Right lobe of liver (tissue), 6 donors: ENCODE measurements around the gene CCR2. TPM values are rescaled to one million over a fixed set of nuclear protein-coding genes. Genes with fewer than 3 reads are reported as not detected.

Experiments used
- ATAC-seq, 4 donors: fragments of 200-7000 bp; cut with Tn5 transposase; one replicate each; pipeline ENCODE4 v1.9.1; 2020; ENCODE audit warnings: mild to moderate bottlenecking in 4 of 4, moderate library complexity in 4 of 4
- DNase-seq, 3 donors: peaks; one replicate each; pipeline ENCODE4 v3.0.0-alpha.2; 2020
- H3K27ac ChIP-seq, 3 donors: fragments of 200-600 bp; one replicate each; pipeline ENCODE4 v1.8.0; 2022
- H3K27me3 ChIP-seq, 2 donors: fragments of 200-600 bp; one replicate each; pipeline ENCODE4 v1.8.0; 2022
- H3K36me3 ChIP-seq, 4 donors: fragments of 200-600 bp; sonication (generic) in 1 of 4; one replicate each; pipeline versions ENCODE4 v1.5.1 to v1.8.0; 2017 to 2022; ENCODE audit warnings: control low read depth in 1 of 4
- H3K4me1 ChIP-seq, 4 donors: fragments of 200-600 bp; sonication (generic) in 1 of 4; one replicate each; pipeline versions ENCODE4 v1.5.1 to v1.8.0; 2017 to 2022; ENCODE audit warnings: control low read depth in 1 of 4
- H3K4me3 ChIP-seq, 3 donors: fragments of 200-600 bp; one replicate each; pipeline ENCODE4 v1.8.0; 2022
- H3K9me3 ChIP-seq, 4 donors: fragments of 200-600 bp; sonication (generic) in 1 of 4; one replicate each; pipeline versions ENCODE4 v1.5.1 to v1.8.0; 2017 to 2022; ENCODE audit warnings: control low read depth in 1 of 4
- POLR2A ChIP-seq: fragments of 450-650 bp; IDR thresholded peaks from one replicate; pipeline ENCODE4 v1.6.1; 2017; ENCODE audit warnings: antibody characterized with exemption, mild to moderate bottlenecking
- WGBS: methylation state at CpG from one replicate; pipeline ENCODE4 v1.1.6; 2018; ENCODE audit warnings: low coverage, low lambda C conversion rate; ENCODE audit not compliant: insufficient coverage; ENCODE audit errors: missing lambda C conversion rate; 5-methylcytosine and 5-hydroxymethylcytosine counted together
- intact Hi-C, 2 donors: fragments of 100-400 bp; cut with DNase I; formaldehyde crosslinking; loops; one replicate each; pipeline versions ENCODE4 v1.11.2 to v1.14.1; 2022
- total RNA-seq, 6 experiments: library from RNA; depleted of rRNA in 2 of 6; stranded (reverse); fragments of >200 nt in 2 of 6; fragmentation: NEBNext Ultra II Directional in 3 of 6; extraction: Animal tissue kit (Norgen Biotek cat#: 25700) in 3 of 6; gene quantifications; one replicate each; pipeline versions ENCODE4 v1.1.0 to v1.2.4, GENCODE V29; 2016 to 2023
- TF ChIP-seq, protein P1 (sequence below), 4 donors: fragments of 200-600 bp in 3 of 4; fragments of 450-650 bp in 1 of 4; IDR thresholded peaks; one replicate each; pipeline versions ENCODE4 v1.5.1 to v1.8.0; 2016 to 2022; ENCODE audit warnings: antibody characterized with exemption in 4 of 4, mild to moderate bottlenecking in 2 of 4
- donor health status: DM: no; HTN: yes; CAD: no.
- donor health status: DM: no; HTN: no; CAD: no.
- donor health status: DM: no; HTN: no; CAD: no.
- donor health status: DM: no; HTN: yes; CAD: no.
- donor health status: DM: no; HTN: yes; CAD: no.

Gene CCR2
- total RNA-seq, 6 experiments from 2014 or later = 0.66 to 1.5 (median 0.92) TPM

DNA sequence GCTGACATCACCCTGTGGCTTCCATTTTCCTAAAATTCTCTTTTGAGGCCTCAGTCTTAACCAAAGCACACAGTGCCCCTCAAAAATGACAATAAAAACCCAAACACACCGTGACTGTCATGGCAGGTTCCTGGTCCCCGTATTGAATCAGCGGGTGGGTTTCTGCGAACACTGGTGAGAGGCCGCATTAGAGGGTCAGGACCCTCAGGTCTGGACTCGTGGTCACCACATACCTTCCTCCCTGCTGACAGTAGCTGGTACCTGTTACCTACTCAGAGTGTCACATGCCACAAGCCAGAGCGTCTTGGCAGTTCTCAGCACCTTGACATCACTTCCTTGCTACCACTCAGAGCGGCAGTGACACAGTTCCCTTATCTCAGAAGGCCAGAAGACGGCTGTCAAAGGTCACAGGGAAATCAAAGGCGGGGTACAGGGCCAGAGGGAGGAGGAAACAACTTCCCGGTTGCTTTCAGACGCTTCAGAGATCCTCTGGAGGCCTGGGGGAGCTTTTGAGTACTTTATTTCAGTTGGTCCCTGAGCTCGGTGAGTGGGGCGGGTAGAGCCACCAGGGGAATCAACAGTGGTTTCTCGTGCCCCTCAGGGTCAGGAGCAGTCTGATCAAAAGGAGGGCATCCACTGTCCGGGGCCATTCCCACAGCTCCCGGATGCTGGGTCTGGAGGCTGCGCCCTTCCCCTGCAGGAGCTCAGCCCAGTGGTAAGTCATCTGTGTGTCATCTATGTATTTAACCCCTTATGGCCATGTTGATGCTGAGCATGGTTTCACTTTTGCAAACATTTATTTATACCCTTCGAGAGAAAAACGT is 53.1 kb downstream of the CCR2 start, which contains the start of the genes CCR5AS and CCRL2:
CCR5AS (minus strand) TSS at position 279 of the 824 bp plus-strand sequence.
CCRL2 (plus strand) TSS at position 472 of the 824 bp plus-strand sequence. CDS start 821 bp downstream, outside the sequence.
- Histone ChIP-seq H3K4me3 (peak within 1 kb of the TSS; percentile 9 to 17 (median 10)), H3K27ac (peak within 1 kb of the TSS; percentile 58 to 83 (median 61)), H3K27me3 (no peaks in the 10 kb centered on the region), H3K9me3 (no peaks in the 10 kb centered on the region), H3K4me1 (peaks cover 0 to 14% (median 6%) of the 10 kb centered on the region in 4 donors), H3K36me3 (no peaks in the 10 kb centered on the region)
- intact Hi-C loops = no loop called here
- WGBS = 46% methylated on average over 16 of the region's 20 CpGs
- ATAC-seq (peak; percentile 72 to 80 (median 80)), DNase-seq (peak; percentile 60 to 64 (median 60))
- TF ChIP-seq, protein P1, sequence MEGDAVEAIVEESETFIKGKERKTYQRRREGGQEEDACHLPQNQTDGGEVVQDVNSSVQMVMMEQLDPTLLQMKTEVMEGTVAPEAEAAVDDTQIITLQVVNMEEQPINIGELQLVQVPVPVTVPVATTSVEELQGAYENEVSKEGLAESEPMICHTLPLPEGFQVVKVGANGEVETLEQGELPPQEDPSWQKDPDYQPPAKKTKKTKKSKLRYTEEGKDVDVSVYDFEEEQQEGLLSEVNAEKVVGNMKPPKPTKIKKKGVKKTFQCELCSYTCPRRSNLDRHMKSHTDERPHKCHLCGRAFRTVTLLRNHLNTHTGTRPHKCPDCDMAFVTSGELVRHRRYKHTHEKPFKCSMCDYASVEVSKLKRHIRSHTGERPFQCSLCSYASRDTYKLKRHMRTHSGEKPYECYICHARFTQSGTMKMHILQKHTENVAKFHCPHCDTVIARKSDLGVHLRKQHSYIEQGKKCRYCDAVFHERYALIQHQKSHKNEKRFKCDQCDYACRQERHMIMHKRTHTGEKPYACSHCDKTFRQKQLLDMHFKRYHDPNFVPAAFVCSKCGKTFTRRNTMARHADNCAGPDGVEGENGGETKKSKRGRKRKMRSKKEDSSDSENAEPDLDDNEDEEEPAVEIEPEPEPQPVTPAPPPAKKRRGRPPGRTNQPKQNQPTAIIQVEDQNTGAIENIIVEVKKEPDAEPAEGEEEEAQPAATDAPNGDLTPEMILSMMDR (IDR thresholded peaks at IDR 0.05) = no peak
- TF ChIP-seq POLR2A = peak; percentile 37

DNA sequence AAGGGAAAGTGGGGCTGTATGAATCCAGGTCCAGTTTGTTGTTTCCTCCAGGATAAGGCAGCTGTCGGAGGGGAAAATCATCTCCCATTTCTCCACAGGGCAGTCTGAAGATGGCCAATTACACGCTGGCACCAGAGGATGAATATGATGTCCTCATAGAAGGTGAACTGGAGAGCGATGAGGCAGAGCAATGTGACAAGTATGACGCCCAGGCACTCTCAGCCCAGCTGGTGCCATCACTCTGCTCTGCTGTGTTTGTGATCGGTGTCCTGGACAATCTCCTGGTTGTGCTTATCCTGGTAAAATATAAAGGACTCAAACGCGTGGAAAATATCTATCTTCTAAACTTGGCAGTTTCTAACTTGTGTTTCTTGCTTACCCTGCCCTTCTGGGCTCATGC is 54.1 kb downstream of the CCR2 start:
- Histone ChIP-seq H3K4me1 (peaks cover 0 to 14% (median 6%) of the 10 kb centered on the region in 4 donors), H3K36me3 (no peaks in the 10 kb centered on the region), H3K27me3 (no peaks in the 10 kb centered on the region), H3K9me3 (no peaks in the 10 kb centered on the region), H3K4me3 (no peak overlapping the region), H3K27ac (peak overlapping the region; percentile 58 to 83 (median 61))
- DNase-seq = no peak
- no peak for TF ChIP-seq POLR2A
- TF ChIP-seq, protein P1 (IDR thresholded peaks at IDR 0.05) = no peak
- ATAC-seq = no peak
- WGBS = 61% methylated on average over 7 of the region's 7 CpGs
- intact Hi-C loops = no loop called here

DNA sequence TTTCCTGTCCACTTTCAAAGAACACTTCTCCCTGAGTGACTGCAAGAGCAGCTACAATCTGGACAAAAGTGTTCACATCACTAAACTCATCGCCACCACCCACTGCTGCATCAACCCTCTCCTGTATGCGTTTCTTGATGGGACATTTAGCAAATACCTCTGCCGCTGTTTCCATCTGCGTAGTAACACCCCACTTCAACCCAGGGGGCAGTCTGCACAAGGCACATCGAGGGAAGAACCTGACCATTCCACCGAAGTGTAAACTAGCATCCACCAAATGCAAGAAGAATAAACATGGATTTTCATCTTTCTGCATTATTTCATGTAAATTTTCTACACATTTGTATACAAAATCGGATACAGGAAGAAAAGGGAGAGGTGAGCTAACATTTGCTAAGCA is 54.9 kb downstream of the CCR2 start:
- Histone ChIP-seq H3K36me3 (no peaks in the 10 kb centered on the region), H3K4me1 (peaks cover 0 to 14% (median 6%) of the 10 kb centered on the region in 4 donors), H3K27ac (no peak overlapping the region), H3K9me3 (no peaks in the 10 kb centered on the region), H3K27me3 (no peaks in the 10 kb centered on the region), H3K4me3 (no peak overlapping the region)
- ATAC-seq (no peak), DNase-seq (no peak)
- WGBS = 70% methylated on average over 7 of the region's 7 CpGs
- intact Hi-C loops = no loop called here
- TF ChIP-seq, protein P1 (IDR thresholded peaks at IDR 0.05) = no peak
- no peak for TF ChIP-seq POLR2A

DNA sequence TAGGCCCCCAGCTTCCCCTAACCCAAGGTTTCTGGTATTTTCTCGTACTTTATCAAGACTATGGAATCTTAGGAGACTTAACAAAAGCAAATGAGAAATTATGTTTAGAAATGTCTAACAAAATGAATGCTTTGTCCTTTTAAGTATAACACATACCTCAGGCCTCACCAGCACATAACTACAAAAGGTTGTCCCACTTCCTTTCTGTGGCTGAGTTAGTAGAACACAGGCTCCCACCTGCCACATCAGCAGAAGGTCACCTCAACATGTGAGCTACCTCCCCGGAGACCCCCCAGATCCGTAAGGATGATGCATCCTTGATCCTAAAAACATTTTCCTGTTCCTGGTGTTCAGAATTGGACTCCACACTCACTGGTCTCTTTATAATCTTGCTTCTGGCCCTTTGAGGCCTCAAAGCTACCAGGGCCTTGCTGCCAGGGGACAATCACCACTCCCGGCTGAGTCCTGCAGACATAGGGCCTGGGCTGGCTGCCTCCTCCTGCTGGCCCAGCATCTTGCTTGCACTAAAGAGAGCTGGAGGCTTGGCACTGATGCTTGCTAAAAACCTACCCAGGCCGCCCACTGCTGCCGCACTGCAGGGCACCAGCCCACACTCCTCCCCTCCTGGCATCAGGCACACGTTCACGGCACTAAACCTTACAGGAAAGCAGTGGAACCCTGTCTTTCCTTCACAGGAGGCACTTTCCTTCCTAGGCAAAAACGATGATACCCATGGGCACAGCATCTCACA is 56.0 kb downstream of the CCR2 start:
- TF ChIP-seq POLR2A = no peak
- TF ChIP-seq, protein P1 (IDR thresholded peaks at IDR 0.05) = no peak
- WGBS = 73% methylated on average over 4 of the region's 9 CpGs
- no peaks in the 10 kb centered on the region for H3K36me3 ChIP-seq
- intact Hi-C loops = no loop called here
- no peak overlapping the region for H3K4me3 ChIP-seq
- no peak for ATAC-seq
- H3K9me3 ChIP-seq = no peaks in the 10 kb centered on the region
- no peaks in the 10 kb centered on the region for H3K27me3 ChIP-seq
- no peak overlapping the region for H3K27ac ChIP-seq
- DNase-seq = no peak
- peaks cover 0 to 11% (median 5%) of the 10 kb centered on the region in 4 donors for H3K4me1 ChIP-seq

Other genes with a start within 250 kb of the CCR2 start
- 10 to 100 TPM in 1 of 6 experiments, 1 to 10 TPM in 5; 1.6 to 17.3 (median 3.1) TPM for gene CCR1, start 145.8 kb upstream of the CCR2 start, total RNA-seq
- under 1 TPM in 1 of 6 experiments, not detected in 5; 0.27 TPM for gene CCR3, start 111.7 kb upstream of the CCR2 start, total RNA-seq
- 1 to 10 TPM in 2 of 6 experiments, under 1 TPM in 4; 0.22 to 2.0 (median 0.43) TPM for gene CCR5, start 16.8 kb downstream of the CCR2 start, total RNA-seq
- gene CCRL2, start 53.1 kb downstream of the CCR2 start, total RNA-seq = 1 to 10 TPM in 3 of 6 experiments, under 1 TPM in 3; 0.30 to 2.8 (median 1.3) TPM
- 1 to 10 TPM in 4 of 6 experiments, under 1 TPM in 2; 0.19 to 3.6 (median 2.0) TPM for gene LTF, start 110.8 kb downstream of the CCR2 start, total RNA-seq
- gene RTP3, start 143.9 kb downstream of the CCR2 start, total RNA-seq = 10 to 100 TPM; 12.2 to 29.0 (median 20.9) TPM
- gene LRRC2, start 212.2 kb downstream of the CCR2 start, total RNA-seq = 1 to 10 TPM; 4.3 to 8.9 (median 6.1) TPM